IMR-90 (cell line): ENCODE results near the gene DOCK2.

Experiments
- FOS ChIP-seq: fragments of 150-350 bp; IDR thresholded peaks from 2 replicates; pipeline ENCODE4 v1.6.1; 2016; ENCODE audit warnings: low read depth, low read length
- MAFK ChIP-seq: IDR thresholded peaks from 2 replicates; pipeline ENCODE4 v1.6.1; 2012; ENCODE audit warnings: low read depth, low read length, improper control_type of control experiment
- MAZ ChIP-seq: IDR thresholded peaks from 2 replicates; pipeline ENCODE4 v1.6.1; 2012; ENCODE audit warnings: low read depth, mild to moderate bottlenecking, low read length, improper control_type of control experiment, moderate library complexity, borderline replicate concordance
- MXI1 ChIP-seq: IDR thresholded peaks from 2 replicates; pipeline ENCODE4 v1.6.1; 2012; ENCODE audit warnings: low read depth, mild to moderate bottlenecking, low read length, moderate library complexity, borderline replicate concordance
- NFE2L2 ChIP-seq: fragments of 150-350 bp; IDR thresholded peaks from 2 replicates; pipeline ENCODE4 v1.6.1; 2016; ENCODE audit warnings: low read depth, mild to moderate bottlenecking, low read length
- POLR2A ChIP-seq: IDR thresholded peaks from 2 replicates; pipeline ENCODE4 v1.6.1; 2012; ENCODE audit warnings: mild to moderate bottlenecking, low read depth, low read length
- RAD21 ChIP-seq: IDR thresholded peaks from 2 replicates; pipeline ENCODE4 v1.6.1; 2012; ENCODE audit warnings: low read length, improper control_type of control experiment
- RCOR1 ChIP-seq: IDR thresholded peaks from 2 replicates; pipeline ENCODE4 v1.6.1; 2012; ENCODE audit warnings: mild to moderate bottlenecking, low read length, improper control_type of control experiment; ENCODE audit not compliant: insufficient replicate concordance
- RFX5 ChIP-seq: IDR thresholded peaks from 2 replicates; pipeline ENCODE4 v1.8.0; 2012; ENCODE audit warnings: low read depth, mild to moderate bottlenecking, low read length, moderate library complexity
- SMC3 ChIP-seq: fragments of 150-350 bp; IDR thresholded peaks from 2 replicates; pipeline ENCODE4 v1.6.1; 2016; ENCODE audit warnings: low read depth, mild to moderate bottlenecking, antibody characterized with exemption, low read length, moderate library complexity
- TF ChIP-seq, protein P1 (sequence below): conservative IDR thresholded peaks from 2 replicates; pipeline ENCODE4 v1.5.1; 2012; ENCODE audit warnings: mild to moderate bottlenecking, low read depth, low read length, improper control_type of control experiment
- TF ChIP-seq, protein P2 (sequence below): fragments of 150-350 bp; IDR thresholded peaks from 2 replicates; pipeline ENCODE4 v1.6.1; 2017; ENCODE audit warnings: mild to moderate bottlenecking, antibody characterized with exemption, low read length, low read depth
- TF ChIP-seq, protein P3 (sequence below): fragments of 150-350 bp; IDR thresholded peaks from 2 replicates; pipeline ENCODE4 v1.6.1; 2016; ENCODE audit warnings: low read depth, mild to moderate bottlenecking, low read length, moderate library complexity, borderline replicate concordance

DNA sequence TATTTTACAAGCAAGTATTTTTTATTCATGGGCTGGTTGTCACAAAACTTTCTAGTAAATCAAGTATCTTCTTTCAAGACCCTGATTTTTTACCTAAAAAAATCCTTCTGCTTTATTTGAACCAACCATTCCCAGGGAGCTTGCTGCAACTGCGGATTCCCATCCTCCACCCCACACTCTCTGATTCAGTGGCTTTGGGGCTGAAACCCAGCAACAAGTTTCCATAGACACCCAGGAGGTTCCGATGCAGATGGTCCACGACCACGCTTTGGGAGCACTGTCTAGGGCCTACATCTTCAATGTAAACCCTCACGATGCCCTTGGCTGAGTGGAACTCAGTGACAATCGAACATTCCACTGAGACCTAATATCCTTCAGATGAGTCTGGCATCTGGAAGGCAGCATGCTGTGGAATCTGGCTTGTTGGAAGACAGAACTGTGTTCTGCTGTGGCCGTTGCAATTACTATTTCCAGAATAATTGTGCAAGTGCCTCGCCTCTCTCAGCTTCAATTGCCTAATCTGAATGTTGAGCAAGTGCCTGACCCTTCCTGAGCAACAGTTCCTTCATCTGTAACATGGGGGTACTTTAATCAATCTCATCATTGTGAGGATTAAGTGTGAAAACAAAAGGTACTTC, 238.1 kb downstream of the DOCK2 start:
- TF ChIP-seq, protein P1, sequence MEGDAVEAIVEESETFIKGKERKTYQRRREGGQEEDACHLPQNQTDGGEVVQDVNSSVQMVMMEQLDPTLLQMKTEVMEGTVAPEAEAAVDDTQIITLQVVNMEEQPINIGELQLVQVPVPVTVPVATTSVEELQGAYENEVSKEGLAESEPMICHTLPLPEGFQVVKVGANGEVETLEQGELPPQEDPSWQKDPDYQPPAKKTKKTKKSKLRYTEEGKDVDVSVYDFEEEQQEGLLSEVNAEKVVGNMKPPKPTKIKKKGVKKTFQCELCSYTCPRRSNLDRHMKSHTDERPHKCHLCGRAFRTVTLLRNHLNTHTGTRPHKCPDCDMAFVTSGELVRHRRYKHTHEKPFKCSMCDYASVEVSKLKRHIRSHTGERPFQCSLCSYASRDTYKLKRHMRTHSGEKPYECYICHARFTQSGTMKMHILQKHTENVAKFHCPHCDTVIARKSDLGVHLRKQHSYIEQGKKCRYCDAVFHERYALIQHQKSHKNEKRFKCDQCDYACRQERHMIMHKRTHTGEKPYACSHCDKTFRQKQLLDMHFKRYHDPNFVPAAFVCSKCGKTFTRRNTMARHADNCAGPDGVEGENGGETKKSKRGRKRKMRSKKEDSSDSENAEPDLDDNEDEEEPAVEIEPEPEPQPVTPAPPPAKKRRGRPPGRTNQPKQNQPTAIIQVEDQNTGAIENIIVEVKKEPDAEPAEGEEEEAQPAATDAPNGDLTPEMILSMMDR, result no peak
- no peak for TF ChIP-seq POLR2A
- TF ChIP-seq MXI1, result no peak
- TF ChIP-seq, protein P2, sequence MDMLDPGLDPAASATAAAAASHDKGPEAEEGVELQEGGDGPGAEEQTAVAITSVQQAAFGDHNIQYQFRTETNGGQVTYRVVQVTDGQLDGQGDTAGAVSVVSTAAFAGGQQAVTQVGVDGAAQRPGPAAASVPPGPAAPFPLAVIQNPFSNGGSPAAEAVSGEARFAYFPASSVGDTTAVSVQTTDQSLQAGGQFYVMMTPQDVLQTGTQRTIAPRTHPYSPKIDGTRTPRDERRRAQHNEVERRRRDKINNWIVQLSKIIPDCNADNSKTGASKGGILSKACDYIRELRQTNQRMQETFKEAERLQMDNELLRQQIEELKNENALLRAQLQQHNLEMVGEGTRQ, result no peak
- TF ChIP-seq SMC3, result no peak
- TF ChIP-seq NFE2L2, result no peak
- TF ChIP-seq MAZ, result no peak
- TF ChIP-seq MAFK, result no peak
- TF ChIP-seq FOS, result no peak
- TF ChIP-seq, protein P3, sequence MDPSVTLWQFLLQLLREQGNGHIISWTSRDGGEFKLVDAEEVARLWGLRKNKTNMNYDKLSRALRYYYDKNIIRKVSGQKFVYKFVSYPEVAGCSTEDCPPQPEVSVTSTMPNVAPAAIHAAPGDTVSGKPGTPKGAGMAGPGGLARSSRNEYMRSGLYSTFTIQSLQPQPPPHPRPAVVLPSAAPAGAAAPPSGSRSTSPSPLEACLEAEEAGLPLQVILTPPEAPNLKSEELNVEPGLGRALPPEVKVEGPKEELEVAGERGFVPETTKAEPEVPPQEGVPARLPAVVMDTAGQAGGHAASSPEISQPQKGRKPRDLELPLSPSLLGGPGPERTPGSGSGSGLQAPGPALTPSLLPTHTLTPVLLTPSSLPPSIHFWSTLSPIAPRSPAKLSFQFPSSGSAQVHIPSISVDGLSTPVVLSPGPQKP, result no peak
- TF ChIP-seq RCOR1, result no peak
- TF ChIP-seq RAD21, result no peak
- no peak for TF ChIP-seq RFX5
